TTC549 (cell line): ENCODE data around the gene VASH1.

Experiments
- FAIRE-seq: peaks from 2 replicates; lab custom pipeline; 2012; peaks lifted over from hg19 to GRCh38; lab: Jason Lieb, UNC

The VASH1 gene

GRCh38 chr14:76742966-76743365, 18.3 kb upstream of the VASH1 start:
- FAIRE-seq, result no peak

DNA sequence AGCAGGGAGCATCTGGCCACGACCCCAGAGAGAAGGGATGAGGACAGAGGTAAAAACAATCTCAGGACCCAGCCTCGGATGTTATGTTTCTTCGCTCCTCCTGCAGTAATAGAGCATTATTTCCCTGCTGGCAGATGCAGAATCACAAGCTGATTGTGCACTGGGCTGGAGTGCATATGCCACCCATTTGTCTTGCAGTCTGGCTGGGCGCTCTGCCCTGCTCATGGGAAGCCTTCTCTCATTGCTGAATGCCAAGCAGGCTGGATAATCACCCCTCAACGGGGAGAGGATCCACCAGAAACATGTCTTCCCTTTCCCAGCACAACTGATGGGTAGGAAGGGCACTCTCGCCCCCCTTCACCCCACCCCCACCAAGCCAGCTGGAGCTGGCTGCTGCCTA, 8.5 kb upstream of the VASH1 start:
- FAIRE-seq, result no peak

DNA sequence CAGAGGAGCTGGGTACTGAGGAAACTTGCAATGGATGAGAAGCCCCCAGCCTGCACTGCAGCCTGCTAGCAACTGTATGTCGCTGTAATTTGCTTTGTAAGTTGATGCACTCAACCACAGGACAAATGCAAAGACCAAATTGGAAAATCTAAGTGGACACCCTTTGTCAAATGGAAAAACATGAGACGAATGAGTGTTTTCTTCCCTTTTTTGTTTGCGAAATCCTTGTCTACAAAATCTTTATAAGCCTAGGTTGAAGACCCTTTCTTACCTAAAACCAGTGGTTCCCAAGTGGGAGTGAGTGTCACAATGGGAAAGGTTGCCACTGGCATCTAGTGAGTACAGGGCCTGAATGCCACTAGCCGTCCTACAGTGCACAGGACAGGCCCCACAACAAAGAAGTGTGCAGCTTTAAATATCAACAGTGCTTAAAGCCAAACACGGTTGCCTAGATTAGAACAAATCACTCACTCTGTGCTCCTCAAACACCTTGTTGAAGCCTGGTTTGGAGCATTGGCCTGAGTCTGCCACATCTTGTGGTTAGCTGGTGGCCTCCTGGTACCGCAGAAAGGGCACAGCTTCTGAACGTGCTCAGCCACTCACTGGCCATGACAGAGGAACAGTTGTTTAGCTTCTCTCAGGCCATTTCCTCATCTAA, 7.6 kb upstream of the VASH1 start:
- no peak for FAIRE-seq

- no peak for FAIRE-seq
Observed at GRCh38 chr14:76754586-76754985, 6.7 kb upstream of the VASH1 start.

- FAIRE-seq, result no peak
Observed at GRCh38 chr14:76755610-76756370, 5.5 kb upstream of the VASH1 start.

- no peak for FAIRE-seq
Observed at GRCh38 chr14:76756371-76756750, 4.9 kb upstream of the VASH1 start.

DNA sequence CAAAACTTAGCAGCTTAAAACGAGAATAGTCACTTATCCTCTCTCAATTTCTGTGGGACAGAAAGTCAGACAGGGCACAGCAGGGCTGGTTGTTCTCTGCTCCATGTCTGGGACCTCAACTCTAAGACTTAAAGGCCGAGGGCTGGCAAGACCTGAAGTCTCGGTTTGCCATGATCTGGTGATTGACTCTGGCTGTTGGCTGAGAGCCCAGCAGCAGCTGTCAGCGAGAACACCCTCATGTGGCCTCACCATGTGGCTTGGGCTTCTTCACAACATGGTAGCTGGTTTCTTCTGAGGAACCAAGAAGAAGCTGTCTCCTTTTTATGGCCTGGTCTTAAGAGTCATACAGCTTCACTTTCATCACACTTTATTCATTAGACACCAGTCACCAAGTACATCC, 1.7 kb upstream of the VASH1 start:
- no peak for FAIRE-seq

GRCh38 chr14:76760331-76761135, 735 bp upstream of the VASH1 start:
- no peak for FAIRE-seq

- no peak for FAIRE-seq
Observed at GRCh38 chr14:76761960-76762410, 717 bp downstream of the VASH1 start.

DNA sequence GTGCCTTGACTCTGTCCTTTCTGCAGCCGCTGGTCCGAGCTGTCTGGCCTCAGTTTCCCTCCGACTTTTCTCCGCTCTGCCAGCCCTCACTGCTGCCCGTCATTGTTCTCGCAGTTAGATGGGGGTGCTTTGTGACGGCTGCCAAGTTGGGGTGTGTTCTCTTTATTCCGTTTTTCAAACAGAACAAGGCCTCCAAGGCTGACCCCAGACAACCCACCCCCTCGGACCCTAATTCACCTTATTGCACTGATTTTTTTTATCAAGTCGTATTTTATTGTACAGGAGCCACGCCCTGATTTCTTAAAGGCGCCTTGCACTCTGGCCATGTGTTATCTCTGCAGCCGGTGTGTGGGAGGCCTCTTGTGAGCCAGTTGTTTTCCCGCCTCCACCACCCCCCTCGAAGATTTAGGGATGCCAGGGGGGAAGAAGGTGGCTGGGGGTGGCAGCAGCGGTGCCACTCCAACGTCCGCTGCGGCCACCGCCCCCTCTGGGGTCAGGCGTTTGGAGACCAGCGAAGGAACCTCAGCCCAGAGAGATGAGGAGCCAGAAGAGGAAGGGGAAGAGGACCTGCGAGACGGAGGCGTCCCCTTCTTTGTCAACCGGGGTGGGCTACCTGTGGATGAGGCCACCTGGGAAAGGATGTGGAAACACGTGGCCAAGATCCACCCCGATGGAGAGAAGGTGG, 1.3 kb downstream of the VASH1 start:
- FAIRE-seq, result no peak

DNA sequence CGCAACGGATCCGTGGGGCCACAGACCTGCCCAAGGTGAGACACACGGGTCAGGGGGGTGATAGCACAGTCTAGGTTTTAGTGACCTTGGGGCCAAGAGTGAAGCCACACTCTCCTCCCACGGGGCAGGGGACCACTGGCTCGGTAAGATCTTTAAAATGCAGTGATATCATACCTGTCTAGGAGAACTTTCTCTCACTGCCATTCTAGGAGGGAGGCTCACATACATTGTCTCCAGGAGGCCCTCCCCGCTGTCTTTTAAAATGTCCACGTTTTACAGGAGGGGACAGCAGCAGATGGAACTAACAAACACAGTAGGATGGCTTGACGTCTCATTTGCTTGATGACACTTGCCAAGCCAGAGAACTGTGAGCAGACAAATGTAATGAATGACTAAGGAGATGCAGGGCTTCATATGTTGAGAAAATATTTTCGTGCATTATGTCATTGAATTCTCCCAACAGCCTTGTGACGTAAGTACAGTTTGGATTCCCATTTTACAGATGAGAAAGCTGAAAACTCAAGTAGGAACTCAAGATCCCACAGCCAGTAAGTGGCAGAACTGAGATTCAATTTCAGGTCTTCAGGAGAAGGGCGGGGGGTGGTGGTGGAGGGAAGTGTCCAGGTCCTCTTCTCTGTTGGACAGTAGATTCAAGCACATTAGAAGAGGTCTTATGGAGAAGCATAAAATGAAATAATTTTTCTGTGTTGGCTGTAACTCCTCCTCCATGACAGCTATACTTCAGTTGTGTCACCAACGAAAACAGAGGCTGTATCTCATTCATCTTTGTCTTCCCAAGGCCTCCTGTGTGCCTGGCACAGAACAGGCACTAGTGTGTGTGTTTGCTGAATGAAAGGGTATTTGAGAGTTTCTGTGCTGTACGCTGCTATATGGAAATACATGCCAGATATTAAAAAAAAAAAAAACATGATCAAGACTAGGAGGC, 2.1 kb downstream of the VASH1 start:
- no peak for FAIRE-seq

GRCh38 chr14:76765461-76765931, 4.2 kb downstream of the VASH1 start:
- FAIRE-seq, result no peak

- no peak for FAIRE-seq
Observed at GRCh38 chr14:76767681-76768656, 6.7 kb downstream of the VASH1 start.

GRCh38 chr14:76768671-76769500, 7.6 kb downstream of the VASH1 start:
- FAIRE-seq, result no peak

- FAIRE-seq, result no peak
Observed at GRCh38 chr14:76769636-76770292, 8.5 kb downstream of the VASH1 start.

- no peak for FAIRE-seq
Observed at GRCh38 chr14:76770521-76771436, 9.5 kb downstream of the VASH1 start.

- FAIRE-seq, result no peak
Observed at GRCh38 chr14:76771437-76771980, 10.2 kb downstream of the VASH1 start.
